ENCODE measurements around the gene CHAT. TPM values are rescaled to one million over a fixed set of nuclear protein-coding genes. Genes with fewer than 3 reads are reported as not detected.

The CHAT gene
- total RNA-seq, 1 donor from 2014 or later = not detected

DNA sequence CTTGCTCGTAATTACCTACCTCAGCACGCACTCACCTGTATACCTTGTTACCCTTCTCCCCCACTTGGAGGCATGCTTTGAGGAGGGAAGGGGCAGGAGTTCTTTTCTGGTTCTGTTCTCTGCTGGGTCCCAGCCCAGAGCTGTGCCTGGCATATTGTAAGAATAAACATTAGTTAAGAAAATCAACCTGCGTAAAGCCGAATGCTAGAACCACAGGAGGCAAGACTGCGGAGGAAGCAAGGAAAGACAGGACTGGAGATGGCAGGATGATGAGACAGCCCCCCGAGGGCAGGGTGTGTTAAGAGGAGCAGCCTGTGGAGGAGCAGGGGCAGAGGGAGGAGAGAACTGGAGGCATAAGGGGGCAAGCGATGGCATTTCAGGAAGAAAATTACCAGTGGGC, 75.1 kb downstream of the CHAT start:
- no peak for ATAC-seq

DNA sequence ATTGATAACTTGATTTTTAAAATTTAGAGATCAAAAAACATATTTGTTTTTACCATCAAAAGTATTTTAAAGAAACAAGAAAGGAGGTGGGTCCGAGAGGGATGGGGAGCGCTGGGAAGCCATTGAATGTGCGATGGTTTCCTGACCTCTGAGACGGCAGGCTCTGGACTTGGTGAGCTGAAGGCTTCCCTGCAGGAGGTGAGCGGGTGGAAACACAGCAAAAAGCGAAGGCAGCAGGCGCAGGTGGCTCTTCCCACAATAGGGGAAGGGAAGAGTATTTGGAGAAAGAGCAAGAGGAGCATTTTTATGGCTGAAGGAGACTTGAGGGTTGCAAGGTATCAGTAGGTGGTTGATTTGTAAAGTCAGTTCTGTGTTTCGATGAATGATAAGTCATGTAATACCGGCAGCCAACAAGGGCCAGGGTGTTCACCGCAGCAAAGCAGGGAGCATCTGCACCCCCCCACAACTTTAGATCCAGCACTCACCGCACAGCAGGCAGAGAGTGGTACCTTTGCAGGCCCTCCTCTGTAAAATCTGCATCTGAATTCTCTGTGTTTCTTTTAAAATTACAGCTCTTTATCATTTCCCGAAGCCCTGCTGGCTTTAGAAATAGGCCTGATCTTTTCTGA, 76.2 kb downstream of the CHAT start:
- no peak for ATAC-seq

DNA sequence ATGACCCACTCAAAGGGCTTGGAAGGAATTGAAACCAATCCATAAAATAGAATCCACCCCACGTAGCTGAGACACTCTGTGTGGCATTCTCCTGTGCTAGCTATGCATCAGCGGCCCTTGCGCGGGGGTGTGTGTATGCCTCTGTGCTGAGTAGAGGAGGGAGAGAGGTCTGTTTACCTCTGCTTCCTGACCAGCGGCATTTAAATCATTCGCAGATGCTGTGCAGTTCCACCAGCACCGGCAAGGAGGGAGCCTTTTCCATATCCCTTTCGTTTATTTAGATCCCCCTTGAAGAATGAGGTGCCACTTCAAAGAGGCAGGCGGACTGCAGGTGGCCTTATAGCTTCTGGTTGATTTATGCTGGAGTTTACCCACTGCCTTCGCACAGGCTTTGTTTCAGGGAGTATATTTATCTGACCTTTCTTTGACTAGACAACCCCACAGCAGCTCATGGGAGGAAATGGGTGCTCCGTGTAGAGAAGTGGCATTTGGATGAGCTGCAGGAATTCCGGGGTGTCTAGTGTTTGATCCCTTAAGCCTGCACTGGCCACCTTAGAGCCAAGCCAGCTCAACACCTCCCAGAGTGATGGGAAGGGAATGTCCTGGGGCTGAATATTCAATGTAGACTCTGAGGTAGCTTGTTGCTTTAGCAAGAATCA, 77.0 kb downstream of the CHAT start:
- ATAC-seq = no peak

DNA sequence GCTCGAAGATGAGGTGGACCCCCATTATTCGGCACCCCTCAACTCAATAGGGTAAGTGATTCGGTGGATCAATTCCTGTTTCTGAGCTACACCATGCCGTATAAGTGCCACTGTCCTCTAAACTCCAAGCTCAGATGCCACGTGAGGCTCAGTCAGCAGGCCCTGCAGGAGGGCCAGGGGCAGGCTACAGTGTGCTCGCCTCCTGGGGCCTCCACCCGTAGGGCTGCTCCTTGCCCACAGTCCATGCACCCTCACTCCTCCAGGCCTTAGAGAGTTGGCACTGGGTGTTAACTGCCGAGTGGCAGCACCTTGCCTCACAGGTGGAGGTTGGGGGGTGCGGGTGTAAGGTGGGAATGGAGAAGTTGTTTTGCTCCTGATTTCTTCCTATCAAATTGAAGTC, 77.8 kb downstream of the CHAT start:
- no peak for ATAC-seq

DNA sequence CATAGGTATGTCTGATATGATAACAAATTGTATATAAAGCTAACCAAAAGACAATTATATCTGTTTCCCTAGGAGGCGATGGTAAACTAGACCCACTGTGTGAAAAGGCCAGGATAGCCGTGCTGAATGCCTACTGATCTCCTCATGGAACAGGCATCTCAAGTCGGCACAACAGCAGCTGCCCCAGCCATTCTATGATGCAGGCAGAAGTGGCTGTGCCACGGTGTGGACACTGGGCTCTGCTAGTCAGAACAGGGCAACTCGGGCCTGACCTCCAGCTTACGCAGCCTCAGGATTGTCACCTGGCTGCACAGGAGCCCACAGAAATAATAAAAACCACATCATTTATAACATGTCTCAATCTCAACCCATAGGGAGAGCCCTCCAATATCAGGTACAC, 80.6 kb downstream of the CHAT start:
- no peak for ATAC-seq

DNA sequence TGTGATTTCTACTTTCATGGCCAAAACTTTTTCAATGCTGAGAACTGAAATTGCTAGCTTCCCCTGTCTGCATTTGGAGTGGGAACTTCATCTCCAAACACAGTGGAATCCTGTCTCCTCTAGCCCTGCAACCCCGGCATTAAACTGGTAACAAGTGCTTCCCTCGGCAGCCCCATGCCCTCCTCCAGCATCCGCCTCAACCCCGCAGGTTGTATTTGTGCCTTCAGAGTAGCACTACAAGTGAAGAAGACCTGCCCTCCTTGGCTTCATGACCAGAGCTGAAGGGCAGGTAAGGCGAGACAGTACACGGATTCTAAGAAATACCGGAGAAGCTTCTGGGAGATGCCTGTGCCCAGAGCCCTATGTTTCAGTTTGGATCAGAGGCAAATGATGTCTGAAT, 82.5 kb downstream of the CHAT start:
- ATAC-seq = no peak

DNA sequence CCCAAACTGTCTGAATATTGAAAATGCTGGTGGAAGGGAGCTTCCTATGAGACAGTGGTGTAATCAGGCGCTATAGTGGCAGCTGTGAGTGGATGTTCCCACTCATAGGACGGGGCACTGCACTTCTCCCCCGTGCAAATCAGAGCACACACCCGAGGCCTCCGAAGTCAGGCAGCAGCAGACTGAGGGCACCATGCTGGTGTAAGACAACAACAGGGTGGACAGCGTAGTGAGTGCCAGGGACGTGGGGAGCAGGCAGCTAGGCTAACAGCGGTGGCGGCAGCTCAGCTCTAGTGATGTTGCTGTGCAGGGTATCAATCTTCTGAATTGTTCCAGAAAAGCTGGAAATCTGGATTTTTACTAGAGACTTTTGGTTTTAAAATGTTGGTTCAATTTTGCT, 84.8 kb downstream of the CHAT start:
- ATAC-seq = no peak

DNA sequence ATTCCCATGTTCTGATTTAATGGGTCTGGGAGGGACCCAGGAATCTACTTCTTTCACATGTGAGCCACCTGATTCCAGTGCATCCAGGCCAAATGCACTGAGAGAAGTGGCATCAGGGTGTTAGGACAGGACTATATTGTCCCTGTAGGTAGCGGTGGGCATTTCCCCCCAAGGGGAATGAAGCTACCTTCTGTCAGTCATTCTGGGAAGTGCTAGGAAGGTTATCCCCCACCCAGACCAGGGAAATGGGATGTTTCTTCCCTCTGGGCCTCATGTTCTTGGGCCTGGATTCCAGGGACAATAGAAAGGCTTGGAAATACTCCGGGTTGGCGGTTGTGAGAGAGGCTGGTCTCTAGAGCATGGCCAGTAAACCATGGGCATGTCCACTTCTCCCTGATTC, 86.4 kb downstream of the CHAT start:
- no peak for ATAC-seq

DNA sequence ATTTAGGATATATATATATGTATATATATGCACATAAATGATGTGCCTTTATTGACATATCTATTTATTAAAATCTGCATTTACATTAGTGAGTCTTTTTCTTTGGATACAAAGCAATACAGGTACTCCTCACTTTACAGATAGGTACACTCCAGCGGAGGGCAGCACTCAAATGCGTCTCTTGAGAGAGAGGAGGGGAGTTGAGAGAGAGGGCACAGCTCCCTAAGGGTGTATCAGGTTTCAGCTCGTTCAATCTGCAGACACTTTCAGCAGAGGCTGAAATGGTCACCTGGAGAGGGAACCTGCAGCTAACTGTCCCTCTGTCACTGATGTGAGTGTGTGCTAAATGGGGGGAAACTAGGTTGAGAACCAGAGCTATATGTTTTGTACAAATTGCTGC, 87.2 kb downstream of the CHAT start:
- ATAC-seq = no peak

DNA sequence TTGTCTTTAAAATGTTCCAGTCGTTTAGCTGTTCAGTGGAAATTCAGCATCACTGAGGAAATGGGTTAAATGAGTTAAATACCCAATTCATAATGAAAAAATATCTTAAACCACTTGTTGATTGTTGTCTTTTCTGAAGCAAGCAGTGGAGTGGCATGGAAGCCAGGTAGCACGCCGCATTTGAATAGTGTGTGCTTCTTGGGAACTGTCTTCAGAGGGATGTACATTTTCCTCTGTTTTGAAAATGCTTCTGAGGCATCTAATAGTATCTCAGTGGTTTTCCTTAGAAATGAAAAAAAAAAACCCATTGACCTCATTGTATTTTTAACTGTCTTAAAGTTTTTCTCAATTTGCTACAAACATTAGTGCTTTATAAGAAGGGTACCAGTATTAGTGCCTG, 93.7 kb downstream of the CHAT start:
- ATAC-seq = no peak

DNA sequence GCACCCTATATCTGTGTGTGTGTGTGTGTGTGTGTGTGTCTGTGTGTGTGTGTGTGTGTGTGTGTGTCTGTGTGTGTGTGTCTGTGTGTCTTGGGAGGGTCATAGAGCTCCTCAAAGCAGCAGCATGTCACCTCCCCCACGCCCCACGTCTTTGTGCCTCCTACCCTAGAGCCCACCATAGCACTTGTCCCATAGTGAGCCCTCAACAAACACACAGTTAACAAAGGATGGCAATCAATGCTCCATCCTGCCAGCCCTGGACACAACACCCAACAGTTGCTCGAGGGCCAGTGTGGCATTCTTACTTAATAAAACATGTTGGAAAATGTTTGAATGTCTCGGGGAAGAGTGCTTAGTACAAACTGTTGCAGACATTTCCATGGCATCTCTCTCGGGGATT, 96.1 kb downstream of the CHAT start:
- no peak for ATAC-seq

DNA sequence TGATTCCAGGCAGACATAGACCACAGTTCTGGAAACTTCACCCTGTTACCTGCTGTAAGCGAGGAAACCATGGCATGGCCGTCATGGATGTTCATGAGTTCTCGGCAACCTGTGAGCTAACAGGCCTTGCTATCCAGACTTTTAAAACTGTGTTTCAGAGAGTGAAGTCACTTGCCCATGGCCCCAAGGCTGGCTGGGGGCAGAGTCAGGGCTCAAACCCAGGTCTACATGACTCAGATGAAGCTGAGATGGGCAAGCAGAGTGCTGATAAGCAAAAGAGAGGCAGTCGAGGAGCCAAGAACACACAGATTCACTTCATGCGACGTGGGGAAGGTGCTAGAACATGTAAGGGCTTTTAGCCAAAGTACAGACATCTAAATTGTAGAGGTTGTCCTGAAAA, 97.1 kb downstream of the CHAT start:
- ATAC-seq = no peak

DNA sequence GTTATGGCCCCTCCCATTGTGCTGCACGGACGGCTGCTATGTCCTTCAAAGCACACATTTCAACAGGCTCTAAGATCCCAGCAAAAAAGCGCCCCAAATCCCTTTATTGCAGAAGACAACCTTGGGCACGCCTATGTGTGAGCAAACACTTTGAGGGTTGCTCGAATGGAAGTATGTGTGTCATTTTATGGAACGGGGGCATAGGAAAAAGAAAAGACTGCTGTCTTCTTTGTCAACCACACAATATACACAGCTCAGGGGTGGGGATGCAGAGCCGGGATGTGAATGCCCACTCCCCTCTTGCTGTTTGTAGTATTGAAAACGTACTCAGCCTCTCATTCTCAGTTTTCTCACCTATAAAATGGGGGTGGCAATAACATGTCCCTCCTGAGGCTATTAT, 97.6 kb downstream of the CHAT start:
- no peak for ATAC-seq

DNA sequence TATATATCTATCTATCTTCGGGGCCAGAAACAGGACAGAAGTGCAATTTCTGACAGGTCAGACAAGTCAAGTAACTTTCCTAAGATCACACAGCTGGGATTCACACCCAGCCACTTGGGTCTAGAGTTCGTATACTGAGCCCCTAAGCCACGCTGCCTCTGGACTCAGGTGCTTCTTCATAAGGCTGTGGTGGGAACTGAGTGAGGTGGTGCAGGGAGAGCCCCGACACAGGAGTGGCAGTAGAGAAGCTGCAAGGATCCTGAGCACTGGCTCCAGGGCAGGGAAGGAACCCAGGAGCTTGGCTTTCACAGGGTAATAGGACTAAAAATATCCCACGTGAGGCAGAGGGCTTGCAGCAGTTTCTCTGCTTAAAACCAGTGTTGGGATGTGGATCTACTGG, 99.4 kb downstream of the CHAT start:
- no peak for ATAC-seq

Other genes starting within 250 kb of the CHAT start
- gene DRGX, start 217.9 kb upstream of the CHAT start, total RNA-seq = not detected
- gene ERCC6, start 74.9 kb upstream of the CHAT start, total RNA-seq = 19.0 TPM
- not detected for gene SLC18A3, start 3.7 kb upstream of the CHAT start, total RNA-seq
- not detected for gene C10orf53, start 65.6 kb downstream of the CHAT start, total RNA-seq
- 0.52 TPM for gene OGDHL, start 148.3 kb downstream of the CHAT start, total RNA-seq

Data from esophagus mucosa (tissue), 1 donor.